VCaP (cell line): Measurements from ENCODE around the gene TRIM44.

Source experiments
- H3K27ac ChIP-seq: fragments of 450-650 bp; 2 replicates; pipeline ENCODE4 v1.5.1; 2017
- CTCF ChIP-seq: fragments of 450-650 bp; conservative IDR thresholded peaks from 2 replicates; pipeline ENCODE4 v1.5.1; 2017; ENCODE audit warnings: mild to moderate bottlenecking, moderate library complexity

TRIM44 gene

DNA sequence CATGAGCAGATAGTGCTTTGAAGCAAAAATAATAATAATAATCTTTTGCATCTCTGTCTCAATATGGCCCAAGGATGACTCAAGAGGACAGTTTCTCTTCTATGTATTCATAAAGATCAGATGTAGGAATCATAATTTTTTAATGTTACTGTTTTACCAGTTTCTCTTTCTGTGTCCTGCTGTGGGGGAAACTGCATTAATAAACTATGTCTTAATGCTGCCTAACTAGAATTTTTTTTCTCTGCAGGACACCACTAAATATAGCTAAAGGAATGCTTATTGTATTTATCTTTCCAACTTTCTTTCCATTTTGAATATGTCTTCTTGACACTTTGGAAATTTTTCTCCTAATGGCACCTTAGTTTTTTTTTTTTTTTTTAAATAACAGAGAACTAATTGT, 37.8 kb upstream of the TRIM44 start:
- no peak overlapping the region for H3K27ac ChIP-seq
- no peak for TF ChIP-seq CTCF

GRCh38 chr11:35626501-35626900, 36.1 kb upstream of the TRIM44 start:
- no peak overlapping the region for H3K27ac ChIP-seq
- TF ChIP-seq CTCF, result no peak

GRCh38 chr11:35629511-35629910, 33.1 kb upstream of the TRIM44 start:
- no peak for TF ChIP-seq CTCF
- no peak overlapping the region for H3K27ac ChIP-seq

DNA sequence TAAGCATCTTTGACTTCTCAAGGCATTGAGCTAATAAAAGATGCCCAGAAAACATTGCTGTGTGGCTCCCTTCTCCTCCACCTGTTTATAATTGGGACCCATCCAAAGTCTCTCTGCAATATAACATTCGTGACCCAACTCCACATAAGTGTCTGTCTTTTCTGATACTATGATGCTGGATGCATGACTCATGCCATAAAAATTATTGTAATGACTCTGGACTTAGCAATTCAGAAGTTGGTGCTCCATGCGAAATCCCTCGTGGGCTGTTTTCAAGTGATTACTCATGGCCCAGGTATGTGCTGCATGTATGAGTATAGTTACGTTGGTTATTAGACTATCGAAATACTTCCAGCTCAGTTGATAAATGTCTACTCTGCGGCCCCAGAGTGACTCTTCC, 32.7 kb upstream of the TRIM44 start:
- TF ChIP-seq CTCF, result no peak
- H3K27ac ChIP-seq, result no peak overlapping the region

DNA sequence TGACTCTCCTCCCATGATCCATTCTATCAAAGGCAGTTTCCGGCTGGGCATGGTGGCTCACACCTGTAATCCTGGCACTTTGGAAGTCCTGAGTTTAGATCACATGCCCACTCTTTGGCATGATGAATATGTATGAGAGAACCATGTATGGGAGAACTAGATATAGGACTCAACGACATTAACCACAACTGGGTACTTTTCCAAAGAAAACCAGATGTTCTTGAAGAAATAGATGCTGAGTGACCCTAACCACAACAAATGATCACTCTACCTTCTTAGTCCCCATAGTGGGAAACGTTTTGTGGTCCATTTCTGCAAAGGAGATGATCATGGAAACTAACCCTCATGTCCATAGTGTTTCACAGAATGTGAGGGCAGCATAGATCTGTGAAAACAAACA, 30.7 kb upstream of the TRIM44 start:
- TF ChIP-seq CTCF, result no peak
- no peak overlapping the region for H3K27ac ChIP-seq

DNA sequence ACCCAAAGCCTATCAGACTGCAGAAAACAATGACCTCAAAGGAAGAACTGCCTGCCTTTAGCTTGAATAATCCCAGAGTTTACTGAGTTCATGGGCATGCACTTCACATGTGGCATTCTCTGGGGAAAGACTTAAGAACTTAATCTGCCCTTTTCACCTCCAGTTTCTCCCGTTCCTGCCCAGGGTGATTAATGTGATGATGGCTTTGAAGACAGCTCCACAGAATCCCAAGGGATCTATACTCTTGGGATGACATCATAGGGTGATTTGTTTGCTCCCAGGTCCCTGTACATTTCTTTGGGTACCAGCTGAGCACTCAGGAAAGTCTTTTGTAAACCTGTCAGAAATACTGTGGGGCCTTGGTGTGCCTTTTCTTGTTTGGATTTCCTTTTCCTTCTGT, 30.3 kb upstream of the TRIM44 start:
- no peak overlapping the region for H3K27ac ChIP-seq
- TF ChIP-seq CTCF, result no peak

DNA sequence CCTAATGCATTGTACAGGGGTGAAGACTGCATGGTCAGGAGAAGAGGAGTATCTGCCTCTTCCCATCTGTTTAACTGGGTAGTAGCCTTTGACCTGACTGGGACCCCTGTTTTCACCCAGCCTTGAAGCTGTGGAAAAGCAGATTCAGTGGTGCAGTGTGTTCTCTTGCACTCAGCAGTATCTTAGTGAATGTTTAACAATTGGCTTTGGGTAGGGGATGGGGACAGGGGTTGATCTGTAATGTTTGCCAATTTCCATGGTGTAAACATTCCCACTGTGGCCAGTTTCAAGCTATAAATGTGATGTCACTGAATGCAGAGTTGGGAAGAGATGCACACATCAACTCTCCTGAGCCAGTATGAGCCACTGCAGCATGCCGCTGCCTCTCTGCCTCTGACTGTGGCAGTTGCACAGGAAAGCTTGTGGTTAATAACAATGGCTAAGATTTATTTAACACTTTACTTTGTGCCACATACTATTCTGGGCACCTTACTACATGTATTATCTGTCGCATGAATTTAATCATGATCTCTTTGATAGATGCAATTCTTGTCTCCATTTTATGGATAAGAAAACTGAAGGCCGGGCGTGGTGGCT, 28.6 kb upstream of the TRIM44 start:
- no peak for TF ChIP-seq CTCF
- no peak overlapping the region for H3K27ac ChIP-seq
